ENCODE measurements around the gene PPP1R14C.
"Not testable (repeated sequence)": the region's sequence is repeated elsewhere in the genome, so short reads cannot be mapped to it uniquely, and the experiment has no call there.

The PPP1R14C gene

DNA sequence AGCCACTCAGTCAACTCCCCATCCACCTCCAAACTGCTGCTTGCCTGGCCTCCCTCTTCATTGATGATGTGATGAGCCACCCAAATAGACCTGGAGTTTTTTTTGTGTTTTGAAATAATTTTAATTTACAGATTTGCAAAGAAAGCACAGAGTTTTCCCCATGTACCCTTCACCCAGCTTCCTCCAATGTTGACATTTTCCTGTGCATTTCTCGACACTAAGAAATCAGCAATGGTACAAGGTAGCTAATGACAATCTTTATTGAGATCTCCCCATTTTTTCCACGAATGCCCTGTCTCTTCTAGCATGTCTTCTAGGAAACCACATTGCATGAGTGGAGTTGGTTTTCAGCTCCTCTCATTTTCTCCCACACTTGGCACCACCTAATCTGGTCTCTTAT, 30.1 kb downstream of the PPP1R14C start:
- DNase-seq = no peak

GRCh38 chr6:150175586-150176151, 32.8 kb downstream of the PPP1R14C start:
- DNase-seq = no peak

- DNase-seq = no peak
Observed at GRCh38 chr6:150176152-150176551, 33.3 kb downstream of the PPP1R14C start.

- no peak for DNase-seq
Observed at GRCh38 chr6:150176659-150177058, 33.8 kb downstream of the PPP1R14C start.

GRCh38 chr6:150177259-150177951, 34.6 kb downstream of the PPP1R14C start:
- DNase-seq = no peak

- no peak for DNase-seq
Observed at GRCh38 chr6:150177952-150178520, 35.2 kb downstream of the PPP1R14C start.

DNA sequence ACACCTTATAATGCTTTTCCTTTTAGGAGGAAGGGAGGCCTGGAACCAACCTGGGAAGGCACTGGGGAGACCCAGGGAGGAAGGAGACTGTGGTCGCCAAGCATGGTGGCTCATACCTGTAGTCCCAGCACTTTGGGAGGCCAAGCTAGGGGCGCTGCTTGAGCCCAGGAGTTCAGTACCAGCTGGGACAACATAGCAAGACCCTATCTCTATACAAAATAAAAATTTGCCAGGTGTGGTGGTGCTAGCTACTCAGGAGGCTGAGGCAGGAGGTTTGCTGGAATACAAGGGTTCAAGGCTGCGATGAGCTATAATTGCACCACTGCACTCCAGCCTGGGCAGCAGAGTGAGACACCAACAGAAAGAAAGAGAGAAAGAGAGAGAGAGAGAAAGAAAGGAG, 36.2 kb downstream of the PPP1R14C start:
- DNase-seq = no peak

DNA sequence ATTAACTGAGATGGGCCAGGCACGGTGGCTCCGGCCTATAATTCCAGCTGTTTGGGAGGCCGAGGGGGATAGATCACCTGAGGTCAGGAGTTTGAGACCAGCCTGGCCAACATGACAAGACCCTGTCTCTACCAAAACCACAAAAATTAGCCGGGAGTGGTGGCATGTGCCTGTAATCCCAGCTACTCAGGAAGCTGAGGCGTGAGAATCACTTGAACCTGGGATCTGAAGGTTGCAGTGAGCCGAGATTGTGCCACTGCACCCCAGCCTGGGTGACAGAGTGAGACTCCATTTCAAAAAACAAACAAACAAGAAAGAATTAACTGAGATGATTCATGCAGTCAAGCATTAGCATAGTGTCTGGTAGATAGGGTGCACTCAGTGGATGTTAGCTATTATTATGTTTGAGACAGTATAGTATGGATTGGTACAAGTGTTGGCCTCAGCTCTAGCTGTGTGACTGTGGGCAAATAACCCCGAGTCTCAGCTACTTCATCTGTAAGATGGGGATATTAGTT, 37.1 kb downstream of the PPP1R14C start:
- not testable (repeated sequence) for DNase-seq

- DNase-seq = no peak
Observed at GRCh38 chr6:150180517-150180916, 37.7 kb downstream of the PPP1R14C start.

DNA sequence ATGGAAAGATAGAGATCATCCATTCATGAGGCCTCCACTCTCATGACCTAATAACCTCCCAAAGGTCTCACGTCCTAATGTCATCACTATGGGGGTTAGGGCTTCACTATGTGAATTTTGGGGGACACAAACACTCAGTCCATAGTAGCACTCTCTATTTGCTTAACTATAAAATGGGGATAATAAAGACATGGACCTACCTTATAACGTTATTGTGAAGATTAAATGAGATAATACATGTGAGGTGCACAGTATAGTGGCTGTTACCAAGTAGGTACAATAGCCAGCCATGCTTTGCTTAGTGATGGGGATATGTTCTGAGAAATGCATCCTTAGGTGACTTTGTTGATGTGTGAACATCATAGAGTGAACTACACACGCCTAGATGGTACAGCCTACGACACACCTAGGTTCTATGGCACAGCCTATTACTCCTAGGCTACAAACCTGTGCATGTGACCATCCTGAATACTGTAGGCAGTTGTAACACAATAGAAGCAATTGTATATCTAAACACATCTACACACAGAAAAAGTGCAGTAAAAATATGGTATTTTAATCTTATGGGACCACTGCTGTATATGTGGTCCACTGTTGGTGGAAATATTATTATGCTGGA, 39.7 kb downstream of the PPP1R14C start:
- no peak for DNase-seq

GRCh38 chr6:150183105-150183504, 40.3 kb downstream of the PPP1R14C start:
- no peak for DNase-seq

DNA sequence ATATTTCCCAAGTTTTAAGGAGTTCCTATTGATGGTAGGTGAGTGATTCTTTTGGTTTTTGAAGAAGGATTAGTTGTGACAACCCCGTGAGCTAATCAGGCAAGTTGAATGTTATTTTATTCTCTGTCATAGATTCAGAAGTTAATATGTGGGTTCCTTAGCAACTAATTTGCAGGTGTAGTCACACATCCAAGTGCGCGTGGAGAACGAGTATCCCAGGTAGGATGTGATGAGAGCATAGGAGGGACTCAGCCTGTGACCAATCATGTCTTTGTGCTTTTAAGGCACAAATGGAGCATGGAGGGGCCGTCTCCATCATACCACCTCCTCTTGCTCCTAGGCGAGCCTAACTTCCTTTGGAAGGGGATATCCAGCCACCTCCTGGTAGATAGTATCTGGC, 41.1 kb downstream of the PPP1R14C start:
- no peak for DNase-seq

- DNase-seq = no peak
Observed at GRCh38 chr6:150184850-150185731, 42.2 kb downstream of the PPP1R14C start.

DNA sequence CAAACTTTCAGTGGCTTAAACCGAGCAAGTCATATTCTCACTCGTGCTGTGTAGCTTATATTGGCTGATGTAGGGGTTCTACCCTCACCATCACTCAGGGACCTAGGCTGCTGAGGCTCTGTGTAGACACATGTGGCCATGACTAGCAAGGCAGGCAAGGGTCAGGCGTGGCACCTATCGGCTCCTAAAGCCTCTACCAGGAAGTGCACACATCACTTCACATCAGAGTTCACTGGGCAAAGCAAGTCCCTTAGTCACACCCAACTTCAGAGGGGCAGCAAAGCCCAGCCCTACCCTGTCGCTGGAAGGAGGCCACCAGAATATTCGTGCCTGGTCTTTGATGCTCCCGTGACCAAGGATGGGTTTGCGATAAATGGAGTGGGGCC, 42.9 kb downstream of the PPP1R14C start:
- no peak for DNase-seq

- DNase-seq = no peak
Observed at GRCh38 chr6:150186129-150186898, 43.5 kb downstream of the PPP1R14C start.

GRCh38 chr6:150187433-150187832, 44.6 kb downstream of the PPP1R14C start:
- not testable (repeated sequence) for DNase-seq

DNA sequence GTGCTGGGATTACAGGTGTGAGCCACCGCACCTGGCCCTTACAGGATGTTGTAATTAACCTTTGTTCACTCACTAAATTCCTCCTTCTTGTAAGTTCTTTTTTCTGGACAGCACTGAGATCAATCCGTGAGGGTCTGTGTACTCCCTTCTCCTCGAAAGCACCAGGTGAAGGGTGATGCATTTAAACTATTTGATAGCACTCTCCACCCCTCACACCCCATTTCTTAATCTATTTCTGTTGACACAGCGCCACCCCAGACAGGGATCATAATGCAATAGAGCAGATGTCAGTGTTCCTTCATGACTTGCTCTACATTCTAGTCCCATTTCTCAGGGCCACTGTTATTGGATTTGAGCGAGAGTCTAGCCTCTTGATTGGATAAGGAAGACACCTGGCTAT, 46.3 kb downstream of the PPP1R14C start:
- DNase-seq = no peak

- no peak for DNase-seq
Observed at GRCh38 chr6:150191809-150192208, 49.0 kb downstream of the PPP1R14C start.

GRCh38 chr6:150194195-150194594, 51.4 kb downstream of the PPP1R14C start:
- DNase-seq = no peak

- DNase-seq = no peak
Observed at GRCh38 chr6:150195996-150196417, 53.2 kb downstream of the PPP1R14C start.

GRCh38 chr6:150196942-150197745, 54.3 kb downstream of the PPP1R14C start:
- no peak for DNase-seq
